T1000 (cell line): ENCODE results near the gene DUSP7.
A peak's percentile ranks its signal among the peaks of the same experiment; 100 is the strongest.

Experiments
- DNase-seq: peaks from one replicate; lab custom pipeline; 2025; ENCODE audit warnings: mixed read lengths; lab: John Stamatoyannopoulos, UW

Gene DUSP7

DNA sequence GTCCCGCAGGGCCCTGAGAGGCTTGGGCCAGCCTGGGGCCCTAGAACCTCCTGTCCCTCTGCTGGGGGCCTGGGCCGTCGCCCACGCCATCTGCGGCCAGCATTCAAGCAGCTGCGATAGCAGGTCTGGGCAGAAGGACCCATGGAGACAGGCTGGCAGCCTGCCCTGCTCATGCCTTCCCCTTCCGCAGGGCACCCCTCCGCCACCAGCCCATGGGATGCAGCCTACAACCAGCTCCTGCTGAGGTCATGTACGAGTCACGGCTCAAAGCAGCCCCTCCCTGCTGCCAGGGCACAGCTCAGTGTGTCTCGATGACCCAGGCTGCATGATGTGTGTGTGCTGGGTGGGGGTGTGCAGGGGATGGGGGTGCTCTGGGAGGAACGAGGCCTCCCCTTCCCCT, 27.8 kb downstream of the DUSP7 start:
- DNase-seq, result peak; percentile 25

- DNase-seq, result no peak
Observed at GRCh38 chr3:52026041-52026440, 30.3 kb downstream of the DUSP7 start.

DNA sequence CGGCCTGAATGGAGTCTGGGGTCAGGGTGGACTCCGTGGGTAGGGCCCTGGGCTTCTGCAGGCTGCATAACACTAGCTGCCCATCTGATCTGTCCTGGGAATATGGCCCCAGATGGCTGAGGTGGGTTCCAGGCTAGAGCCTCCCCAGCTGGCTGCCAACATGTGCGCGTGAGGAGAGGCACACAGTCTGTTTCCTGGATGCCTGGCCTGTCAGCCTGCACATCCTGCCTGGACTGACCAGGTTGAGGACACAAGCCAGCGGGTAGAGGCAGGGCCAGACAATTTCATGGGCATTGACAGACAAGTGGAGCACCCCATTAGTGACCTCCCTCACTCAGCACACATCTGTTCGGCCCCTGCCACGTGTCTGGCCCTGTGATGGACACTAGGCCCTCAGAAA, 30.9 kb downstream of the DUSP7 start:
- DNase-seq, result no peak

DNA sequence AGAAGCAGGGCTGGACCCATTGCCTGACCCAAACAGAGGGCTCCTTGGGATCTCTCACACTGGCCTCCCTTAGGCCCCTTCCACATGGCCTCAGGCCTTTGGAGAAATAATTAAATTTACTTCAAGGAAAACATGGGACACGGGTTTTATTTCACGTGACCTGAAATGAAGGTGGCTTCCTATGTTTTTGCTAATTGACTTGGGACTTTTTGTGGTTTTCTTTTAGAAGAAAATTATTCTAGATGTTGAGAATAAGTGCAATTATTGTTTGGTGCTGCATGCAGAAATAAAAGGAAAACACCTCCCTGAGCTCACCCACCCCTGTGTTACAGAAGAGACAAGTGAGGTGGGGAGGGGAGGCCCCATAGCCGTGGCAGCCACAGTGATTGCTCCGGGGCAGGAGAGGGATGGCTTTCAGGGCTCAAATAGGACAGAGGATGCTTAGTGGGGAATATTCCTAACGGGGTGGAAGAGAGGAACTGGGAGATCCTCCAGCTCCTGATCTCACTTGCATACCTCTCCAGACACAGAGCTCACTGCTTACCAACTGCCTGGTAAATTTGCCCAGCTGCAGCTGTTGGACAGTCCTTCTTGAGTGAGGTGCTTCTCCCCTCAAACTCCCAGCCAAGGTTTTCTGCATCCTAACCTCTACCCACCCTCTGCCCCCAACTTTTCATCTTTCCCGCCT, 31.5 kb downstream of the DUSP7 start:
- DNase-seq, result no peak

DNA sequence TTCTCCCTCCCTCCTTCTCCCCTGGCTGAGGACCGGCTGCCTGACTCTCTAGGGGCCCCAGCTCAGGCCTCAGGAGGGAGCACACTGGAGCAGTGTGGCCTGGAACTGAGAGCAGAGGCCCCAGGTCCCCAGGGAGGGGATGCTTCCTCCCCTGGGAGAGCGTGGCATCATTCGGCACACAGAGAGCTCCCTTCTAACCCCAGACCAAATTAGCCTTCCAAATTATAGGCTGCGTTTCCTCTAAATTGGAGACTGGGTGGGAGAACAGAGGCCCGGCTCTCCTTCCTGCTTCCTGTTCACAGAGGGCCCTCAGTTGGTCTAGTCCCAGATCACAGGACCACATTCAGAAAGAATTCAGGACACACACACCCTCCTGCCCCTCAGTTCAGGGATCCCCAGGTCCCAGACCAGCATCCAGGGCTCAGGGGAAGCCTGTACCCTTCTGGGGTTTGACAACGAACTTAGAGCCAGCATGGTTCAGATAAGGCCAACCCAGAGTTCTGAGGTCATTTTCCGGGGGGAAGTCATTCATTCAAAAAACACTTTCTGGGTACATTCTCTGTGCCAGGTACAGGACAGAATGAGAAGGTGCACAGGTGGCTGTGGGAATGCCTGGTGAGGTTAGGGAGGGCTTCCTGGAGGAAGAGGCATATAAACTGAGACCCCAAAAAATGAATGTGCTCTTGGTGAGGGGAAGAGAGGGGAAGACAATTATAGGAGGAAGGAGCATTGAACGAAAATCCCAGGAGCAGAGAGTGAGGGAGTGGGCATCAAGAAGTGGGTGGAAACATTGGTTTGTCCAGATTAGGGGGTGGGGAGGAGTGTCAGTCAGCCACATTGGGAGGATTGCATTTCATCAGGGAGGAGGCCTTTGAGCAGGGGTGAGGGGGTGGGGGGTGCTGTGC, 32.3 kb downstream of the DUSP7 start:
- no peak for DNase-seq

- no peak for DNase-seq
Observed at GRCh38 chr3:52023101-52023770, 33.1 kb downstream of the DUSP7 start.

DNA sequence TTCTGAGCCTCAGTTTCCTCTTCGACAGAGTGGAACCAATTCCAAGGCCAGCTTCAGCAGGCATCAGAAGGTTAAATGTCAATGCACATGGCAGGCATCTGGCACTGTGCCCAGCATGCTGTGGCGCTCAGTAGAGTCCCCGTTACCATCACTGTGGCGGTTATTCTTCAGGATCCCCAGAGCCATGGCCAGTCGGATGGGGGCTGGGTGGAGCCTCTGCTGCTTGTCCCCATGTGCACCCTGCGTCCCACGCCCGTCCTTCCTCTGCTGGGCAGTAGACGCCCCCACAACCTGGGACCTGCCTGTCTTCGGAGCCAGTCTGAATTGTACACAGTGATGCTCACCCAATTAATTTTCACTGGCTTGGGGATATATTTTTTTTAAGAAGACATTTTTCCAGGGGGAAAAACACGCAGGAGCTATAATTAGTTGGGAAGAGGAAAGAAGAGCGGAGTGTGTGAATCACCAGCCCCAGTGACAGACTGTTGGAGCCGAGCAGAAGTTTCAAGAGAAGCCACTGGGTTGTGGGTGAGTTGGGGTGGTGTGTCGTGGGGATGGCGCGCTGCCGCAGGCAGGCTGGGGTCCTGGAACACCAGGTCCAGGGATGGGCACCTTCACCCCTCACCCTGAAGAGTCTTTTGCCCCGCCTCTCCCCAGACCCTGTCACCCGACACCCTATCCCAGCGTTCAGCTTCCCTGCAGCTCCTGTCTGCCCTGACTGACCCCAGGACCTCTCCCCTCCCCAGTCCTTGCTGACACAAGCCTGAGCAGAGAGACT, 33.9 kb downstream of the DUSP7 start:
- no peak for DNase-seq

GRCh38 chr3:52021489-52022268, 34.7 kb downstream of the DUSP7 start:
- DNase-seq, result no peak

DNA sequence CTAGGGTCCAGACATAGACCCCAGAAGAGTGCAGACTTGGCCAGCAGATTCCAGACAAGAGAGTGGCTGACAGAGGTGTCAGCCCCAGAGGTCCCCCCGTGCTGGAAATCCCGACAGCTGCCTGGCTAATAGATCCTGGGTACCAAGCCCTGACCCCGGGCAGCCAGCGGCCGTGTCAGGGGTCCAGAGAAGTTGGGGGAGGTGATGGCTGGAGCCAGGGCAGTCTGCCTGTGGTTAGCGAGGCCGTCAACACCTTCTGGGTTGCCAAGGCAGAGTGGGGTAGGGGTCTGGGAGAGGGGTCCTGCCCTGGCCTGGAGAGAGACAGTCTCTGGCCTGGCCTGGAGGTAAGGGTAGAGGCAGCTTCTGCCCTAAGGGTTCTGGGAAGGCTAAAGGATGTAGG, 35.6 kb downstream of the DUSP7 start:
- DNase-seq, result no peak

GRCh38 chr3:52019352-52020080, 36.9 kb downstream of the DUSP7 start:
- no peak for DNase-seq

GRCh38 chr3:52018319-52019000, 37.9 kb downstream of the DUSP7 start:
- DNase-seq, result no peak

- no peak for DNase-seq
Observed at GRCh38 chr3:52017586-52017985, 38.8 kb downstream of the DUSP7 start.

- DNase-seq, result no peak
Observed at GRCh38 chr3:52015438-52016228, 40.7 kb downstream of the DUSP7 start.

DNA sequence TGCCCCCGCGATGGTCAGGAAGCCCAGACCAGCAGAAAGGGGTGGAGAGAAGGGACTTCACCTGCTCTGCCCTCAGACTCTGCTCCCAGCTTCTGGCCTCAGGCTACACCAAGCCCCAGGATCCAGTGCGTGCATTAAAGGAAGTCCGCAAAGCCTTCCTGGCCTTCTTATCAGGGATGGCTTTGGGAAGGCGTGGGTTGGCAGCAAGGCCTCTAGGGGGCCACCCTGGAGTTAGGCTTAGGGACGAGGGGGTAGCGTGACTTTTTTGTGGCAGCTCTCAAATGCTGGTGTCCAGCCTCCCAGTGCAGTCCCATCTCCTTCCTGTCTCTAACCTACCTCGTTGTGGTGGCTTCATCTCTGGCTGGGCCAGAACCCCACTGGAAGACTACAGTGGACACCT, 41.8 kb downstream of the DUSP7 start:
- no peak for DNase-seq

GRCh38 chr3:52013802-52014598, 42.4 kb downstream of the DUSP7 start:
- DNase-seq, result no peak

DNA sequence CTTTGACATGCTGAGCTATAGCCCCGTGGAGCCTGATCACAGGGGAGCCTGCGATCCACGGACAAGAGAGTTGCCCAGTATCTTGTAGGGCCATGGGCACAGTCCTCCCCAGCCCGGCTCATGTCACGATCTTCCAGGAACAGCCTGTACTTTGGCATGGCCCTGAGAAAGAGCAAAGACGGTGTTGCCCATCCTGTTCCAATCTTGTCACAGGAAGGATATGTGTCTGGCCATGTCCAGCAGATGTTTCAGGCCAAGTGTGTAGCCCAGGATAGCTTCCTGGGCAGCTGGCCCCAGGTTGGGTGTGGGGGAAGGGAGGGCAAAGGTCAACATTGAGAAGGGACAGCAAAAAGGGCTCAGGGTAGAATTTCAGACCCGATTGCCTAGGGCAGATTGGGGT, 43.7 kb downstream of the DUSP7 start:
- no peak for DNase-seq

DNA sequence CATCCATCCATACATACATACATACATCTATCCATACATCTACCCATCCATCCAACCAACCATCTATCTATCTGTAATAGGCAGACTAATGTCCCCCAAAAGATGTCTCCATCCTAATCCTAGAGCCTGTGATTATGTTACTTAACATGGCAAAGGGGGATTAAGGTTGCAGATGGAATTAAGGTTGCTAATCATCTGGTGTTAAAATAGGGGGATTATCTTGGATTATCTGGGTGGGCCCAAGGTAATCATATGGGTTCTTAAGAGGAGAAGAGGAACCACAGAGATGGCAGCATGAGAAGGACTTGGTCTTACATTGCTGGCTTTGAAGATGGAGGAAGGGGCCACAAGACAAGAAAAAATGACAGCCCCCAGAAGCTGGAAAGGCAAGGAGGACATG, 45.9 kb downstream of the DUSP7 start:
- no peak for DNase-seq

DNA sequence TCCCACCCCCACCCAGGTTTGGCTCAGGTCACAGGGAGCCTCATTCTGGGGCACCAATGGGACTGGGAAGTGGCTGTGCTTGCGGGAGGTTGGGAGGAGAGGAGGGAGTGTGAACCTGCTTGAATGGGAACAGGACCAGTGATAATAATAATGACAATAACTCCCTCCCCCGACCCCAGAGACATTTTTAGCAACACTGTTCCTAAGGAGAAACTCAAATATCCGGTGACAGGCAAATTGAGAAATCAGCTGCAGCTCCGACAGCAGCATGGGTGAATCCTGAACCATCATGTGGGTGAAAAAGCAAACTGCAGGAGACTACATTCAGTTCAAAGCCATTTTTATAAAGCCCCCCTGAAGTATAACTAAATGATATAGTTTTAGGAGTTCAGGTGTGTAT, 49.1 kb downstream of the DUSP7 start:
- no peak for DNase-seq

DNA sequence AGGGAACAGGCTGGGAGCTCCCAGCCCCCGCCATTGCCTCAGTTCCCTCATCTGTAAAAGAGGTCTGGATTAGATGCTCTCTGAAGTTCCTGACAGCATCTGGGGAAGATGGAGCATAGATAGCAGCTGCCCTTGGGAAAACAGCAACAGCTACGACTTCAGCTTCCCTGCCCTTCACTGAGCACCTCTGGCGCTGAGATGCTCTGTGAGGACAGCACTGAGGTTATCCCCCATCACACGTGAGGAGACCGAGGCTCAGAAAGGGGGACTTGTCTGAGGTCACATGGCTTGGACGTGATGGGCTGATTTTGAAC, 49.6 kb downstream of the DUSP7 start:
- DNase-seq, result no peak
